Activated T-cell treated with anti-CD3 and anti-CD28 coated beads, Interleukin-2, amount 50 U/mL, for 72 hours (primary cell): ENCODE data around the gene UMAD1. TPM values are rescaled to one million over a fixed set of nuclear protein-coding genes. Genes with fewer than 3 reads are reported as not detected.

ENCODE experiments used
- ATAC-seq, 2 donors: fragments of 150-1000 bp; cut with Tn5 transposase; replicated peaks in 1 of 2; 2 replicates each; pipeline ENCODE4 v1.10.0; 2021; ENCODE audit warnings: moderate library complexity in 2 of 2, mild to moderate bottlenecking in 1 of 2
- DNase-seq, 2 donors: peaks; one replicate each; pipeline ENCODE4 v3.0.0; 2021 to 2022; ENCODE audit warnings: mixed read lengths in 1 of 2
- H3K27ac Mint-ChIP-seq: one replicate; pipeline ENCODE4 v1.8.0; 2022; ENCODE audit warnings: mild to moderate bottlenecking, moderate library complexity, mixed read lengths
- H3K27me3 Mint-ChIP-seq: one replicate; pipeline ENCODE4 v1.8.0; 2022; ENCODE audit warnings: low read depth, mixed read lengths
- H3K36me3 Mint-ChIP-seq, 2 donors: one replicate each; pipeline ENCODE4 v1.8.0; 2022; ENCODE audit warnings: mixed read lengths in 2 of 2, mild to moderate bottlenecking in 1 of 2; ENCODE audit not compliant: insufficient read depth in 2 of 2
- H3K4me1 Mint-ChIP-seq: one replicate; pipeline ENCODE4 v1.8.0; 2022; ENCODE audit warnings: low read depth, mixed read lengths
- H3K4me3 Mint-ChIP-seq, 2 donors: one replicate each; pipeline ENCODE4 v1.8.0; 2022; ENCODE audit warnings: mild to moderate bottlenecking in 2 of 2, mixed read lengths in 2 of 2, moderate library complexity in 2 of 2
- H3K9me3 Mint-ChIP-seq, 2 donors: one replicate each; pipeline ENCODE4 v1.8.0; 2022; ENCODE audit warnings: mixed read lengths in 2 of 2
- total RNA-seq, 2 donors: library from RNA; stranded (reverse); gene quantifications; one replicate each; pipeline ENCODE4 v1.2.3, GENCODE V29; 2022

UMAD1 gene
- total RNA-seq, 2 donors from 2014 or later = 23.7 to 31.4 TPM

- no peak overlapping the region for H3K4me3 Mint-ChIP-seq
- H3K27ac Mint-ChIP-seq = no peak overlapping the region
- peaks cover 0 to 3% of the 10 kb centered on the region in 2 donors for H3K9me3 Mint-ChIP-seq
- no peak for DNase-seq
- H3K36me3 Mint-ChIP-seq = peaks cover 2 to 3% of the 10 kb centered on the region in 2 donors
- ATAC-seq = no peak
- H3K4me1 Mint-ChIP-seq = peaks cover 32% of the 10 kb centered on the region
- no peaks in the 10 kb centered on the region for H3K27me3 Mint-ChIP-seq
These were observed 42.3 kb downstream of the UMAD1 start for GRCh38 chr7:7682861-7683260.

- Mint-ChIP-seq H3K4me1 (peaks cover 15% of the 10 kb centered on the region), H3K27ac (no peak overlapping the region), H3K9me3 (no peaks in the 10 kb centered on the region), H3K27me3 (no peaks in the 10 kb centered on the region), H3K4me3 (no peak overlapping the region), H3K36me3 (peaks cover 0 to 3% of the 10 kb centered on the region in 2 donors)
- no peak for DNase-seq
- no peak for ATAC-seq
These were observed 46.4 kb downstream of the UMAD1 start for GRCh38 chr7:7686811-7687508.

GRCh38 chr7:7687800-7688199 is 47.2 kb downstream of the UMAD1 start:
- no peaks in the 10 kb centered on the region for H3K27me3 Mint-ChIP-seq
- no peak overlapping the region for H3K4me3 Mint-ChIP-seq
- DNase-seq = no peak
- no peak for ATAC-seq
- H3K27ac Mint-ChIP-seq = no peak overlapping the region
- peaks cover 10% of the 10 kb centered on the region for H3K4me1 Mint-ChIP-seq
- peaks cover 0 to 3% of the 10 kb centered on the region in 2 donors for H3K36me3 Mint-ChIP-seq
- no peaks in the 10 kb centered on the region for H3K9me3 Mint-ChIP-seq

- Mint-ChIP-seq H3K4me1 (peaks cover 6% of the 10 kb centered on the region), H3K27ac (no peak overlapping the region), H3K27me3 (no peaks in the 10 kb centered on the region), H3K4me3 (no peak overlapping the region), H3K9me3 (no peaks in the 10 kb centered on the region), H3K36me3 (peaks cover 0 to 3% of the 10 kb centered on the region in 2 donors)
- no peak for ATAC-seq
- DNase-seq = no peak
These were observed 47.8 kb downstream of the UMAD1 start for GRCh38 chr7:7688310-7688709.

DNA sequence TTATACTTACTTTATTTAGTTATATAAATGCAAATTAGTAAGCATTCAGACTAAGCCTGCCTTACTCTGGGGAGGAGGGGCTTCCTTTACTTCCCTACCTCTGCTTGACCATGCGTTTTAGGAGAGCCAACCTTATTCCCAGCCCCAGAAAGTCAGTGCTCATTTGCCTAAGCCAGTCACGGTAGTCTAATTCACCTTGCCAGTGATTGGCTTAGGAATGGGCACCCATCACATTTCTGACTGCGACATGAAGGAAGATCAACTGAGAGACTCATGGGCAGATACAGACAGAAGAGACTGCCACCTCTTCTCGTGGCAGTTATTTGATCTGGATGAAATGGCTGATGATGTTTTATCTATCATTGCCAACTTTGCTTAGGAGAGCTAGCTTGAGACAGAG is 48.4 kb downstream of the UMAD1 start:
- Mint-ChIP-seq H3K9me3 (no peaks in the 10 kb centered on the region), H3K27me3 (no peaks in the 10 kb centered on the region), H3K36me3 (peaks cover 0 to 3% of the 10 kb centered on the region in 2 donors), H3K4me1 (peaks cover 6% of the 10 kb centered on the region), H3K27ac (no peak overlapping the region), H3K4me3 (no peak overlapping the region)
- no peak for ATAC-seq
- DNase-seq = no peak

- Mint-ChIP-seq H3K27ac (no peak overlapping the region), H3K4me3 (no peak overlapping the region), H3K36me3 (peaks cover 4 to 10% of the 10 kb centered on the region in 2 donors), H3K9me3 (peaks cover 0 to 2% of the 10 kb centered on the region in 2 donors), H3K27me3 (no peaks in the 10 kb centered on the region), H3K4me1 (peaks cover 7% of the 10 kb centered on the region)
- DNase-seq (no peak), ATAC-seq (no peak)
These were observed 53.3 kb downstream of the UMAD1 start for GRCh38 chr7:7693881-7694280.

DNA sequence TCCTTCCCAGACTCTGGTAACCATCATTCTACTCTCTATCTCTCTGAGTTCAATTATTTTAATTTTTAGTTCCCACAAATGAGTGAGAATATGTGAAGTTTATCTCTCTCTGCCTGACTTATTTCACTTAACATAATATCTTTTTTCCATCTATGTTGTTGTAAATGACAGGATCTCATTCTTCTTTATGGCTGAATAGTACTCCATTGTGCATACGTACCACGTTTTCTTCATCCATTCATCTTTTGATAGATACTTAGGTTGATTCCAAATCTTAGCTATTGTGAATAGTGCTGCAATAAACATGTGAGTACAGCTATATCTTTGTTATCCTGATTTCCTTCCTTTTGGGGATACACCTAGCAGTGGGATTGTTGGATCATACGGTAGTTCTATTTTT is 54.0 kb downstream of the UMAD1 start:
- Mint-ChIP-seq H3K36me3 (peaks cover 4 to 10% of the 10 kb centered on the region in 2 donors), H3K4me3 (no peak overlapping the region), H3K27me3 (no peaks in the 10 kb centered on the region), H3K9me3 (peaks cover 0 to 2% of the 10 kb centered on the region in 2 donors), H3K27ac (no peak overlapping the region), H3K4me1 (peaks cover 10% of the 10 kb centered on the region)
- ATAC-seq = no peak
- no peak for DNase-seq

- no peaks in the 10 kb centered on the region for H3K27me3 Mint-ChIP-seq
- H3K4me3 Mint-ChIP-seq = no peak overlapping the region
- peaks cover 4 to 10% of the 10 kb centered on the region in 2 donors for H3K36me3 Mint-ChIP-seq
- ATAC-seq (no peak), DNase-seq (no peak)
- no peak overlapping the region for H3K27ac Mint-ChIP-seq
- peaks cover 13% of the 10 kb centered on the region for H3K4me1 Mint-ChIP-seq
- H3K9me3 Mint-ChIP-seq = peaks cover 0 to 2% of the 10 kb centered on the region in 2 donors
These were observed 54.7 kb downstream of the UMAD1 start for GRCh38 chr7:7695111-7695817.

GRCh38 chr7:7696458-7697119 is 56.0 kb downstream of the UMAD1 start:
- H3K36me3 Mint-ChIP-seq = peaks cover 4 to 8% of the 10 kb centered on the region in 2 donors
- H3K9me3 Mint-ChIP-seq = peaks cover 0 to 2% of the 10 kb centered on the region in 2 donors
- peaks cover 13% of the 10 kb centered on the region for H3K4me1 Mint-ChIP-seq
- no peak for DNase-seq
- no peak overlapping the region for H3K4me3 Mint-ChIP-seq
- H3K27me3 Mint-ChIP-seq = no peaks in the 10 kb centered on the region
- no peak overlapping the region for H3K27ac Mint-ChIP-seq
- no peak for ATAC-seq

DNA sequence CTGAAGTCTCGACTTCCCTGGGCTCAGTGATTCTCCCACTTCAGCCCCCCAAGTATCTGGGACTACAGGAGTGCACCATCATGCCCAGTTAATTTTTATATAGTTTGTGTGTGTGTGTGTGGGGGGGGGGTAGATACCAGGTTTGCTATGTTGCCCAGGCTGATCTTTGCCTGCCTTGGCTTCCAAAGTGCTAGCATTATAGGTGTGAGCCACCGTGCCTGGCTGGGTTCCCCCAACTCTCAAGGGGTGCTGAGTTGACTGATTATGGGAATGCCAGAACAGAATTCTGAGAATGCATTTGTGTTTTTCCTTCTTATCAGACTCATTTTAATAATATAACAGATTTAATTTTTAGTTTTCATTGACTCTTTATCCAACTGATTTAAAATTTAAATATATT is 58.4 kb downstream of the UMAD1 start:
- Mint-ChIP-seq H3K4me1 (peaks cover 13% of the 10 kb centered on the region), H3K4me3 (no peak overlapping the region), H3K27ac (no peak overlapping the region), H3K9me3 (peaks cover 0 to 2% of the 10 kb centered on the region in 2 donors), H3K27me3 (no peaks in the 10 kb centered on the region), H3K36me3 (peaks cover 4 to 7% of the 10 kb centered on the region in 2 donors)
- ATAC-seq (no peak), DNase-seq (no peak)

DNA sequence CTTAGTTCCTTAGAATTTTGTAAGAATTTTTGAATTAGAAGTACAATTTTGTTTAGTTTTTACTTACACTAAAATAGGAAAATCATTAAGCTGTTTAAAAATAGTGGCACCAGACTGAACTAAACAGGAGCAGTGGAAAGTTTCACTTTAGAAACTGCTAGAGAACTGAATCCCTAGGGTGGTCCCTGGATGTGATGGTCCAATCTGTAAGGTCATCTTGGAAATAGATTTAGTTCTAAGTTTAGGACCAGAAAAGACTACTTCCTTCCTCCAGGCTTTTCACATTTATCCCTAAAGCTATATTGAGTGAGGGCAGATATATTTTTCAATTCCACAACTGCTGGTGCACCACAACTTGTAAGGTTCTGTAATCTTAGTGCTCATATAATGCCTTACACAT is 58.8 kb downstream of the UMAD1 start:
- H3K9me3 Mint-ChIP-seq = peaks cover 0 to 2% of the 10 kb centered on the region in 2 donors
- H3K27me3 Mint-ChIP-seq = no peaks in the 10 kb centered on the region
- peaks cover 4 to 6% of the 10 kb centered on the region in 2 donors for H3K36me3 Mint-ChIP-seq
- ATAC-seq (no peak), DNase-seq (no peak)
- H3K4me3 Mint-ChIP-seq = no peak overlapping the region
- H3K27ac Mint-ChIP-seq = no peak overlapping the region
- peaks cover 13% of the 10 kb centered on the region for H3K4me1 Mint-ChIP-seq

GRCh38 chr7:7699970-7700369 is 59.4 kb downstream of the UMAD1 start:
- Mint-ChIP-seq H3K4me3 (no peak overlapping the region), H3K4me1 (peaks cover 13% of the 10 kb centered on the region), H3K27me3 (no peaks in the 10 kb centered on the region), H3K27ac (no peak overlapping the region), H3K36me3 (peaks cover 0 to 2% of the 10 kb centered on the region in 2 donors), H3K9me3 (no peaks in the 10 kb centered on the region)
- no peak for DNase-seq
- ATAC-seq = no peak

DNA sequence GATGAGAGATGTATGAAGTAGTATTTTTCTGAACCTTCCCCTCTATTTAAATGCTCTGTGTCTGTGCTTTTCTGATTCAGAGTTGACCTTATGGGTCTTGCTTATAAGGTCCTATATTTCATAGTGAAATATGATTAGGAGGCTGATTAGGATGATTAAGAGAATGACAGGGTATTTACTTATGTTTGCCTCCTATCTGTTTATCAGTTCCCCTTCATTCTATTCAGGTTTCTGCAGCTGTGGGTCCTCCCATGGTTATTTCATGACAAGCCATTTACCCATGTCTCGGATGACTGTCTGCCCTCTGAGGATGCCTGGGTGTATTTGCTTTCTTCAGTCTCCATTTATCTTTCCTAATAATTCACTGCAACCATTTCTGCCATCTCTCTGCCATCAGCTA is 61.0 kb downstream of the UMAD1 start:
- Mint-ChIP-seq H3K27ac (no peak overlapping the region), H3K36me3 (peaks cover 0 to 2% of the 10 kb centered on the region in 2 donors), H3K9me3 (no peaks in the 10 kb centered on the region), H3K4me3 (no peak overlapping the region), H3K4me1 (peaks cover 19% of the 10 kb centered on the region), H3K27me3 (no peaks in the 10 kb centered on the region)
- ATAC-seq (no peak), DNase-seq (no peak)
